ENCODE results near the gene KCNIP4. TPM values are rescaled to one million over a fixed set of nuclear protein-coding genes. Genes with fewer than 3 reads are reported as not detected.

The KCNIP4 gene
- total RNA-seq, 4 donors from 2014 or later, result 0.19 TPM; not detected in 3

- DNase-seq, result no peak
- H3K27me3 ChIP-seq, result peaks cover 0 to 5% (median 0%) of the 10 kb centered on the region in 4 donors
- no peaks in the 10 kb centered on the region for H3K36me3 ChIP-seq
- H3K27ac ChIP-seq, result no peak overlapping the region
- intact Hi-C loops (cut with DNase I), result no loop called here
- no peak overlapping the region for H3K4me3 ChIP-seq
- TF ChIP-seq CTCF (IDR thresholded peaks at IDR 0.05) (peak in 3 of 6 experiments; percentile 18 to 48 (median 28)), POLR2A (IDR thresholded peaks at IDR 0.05) (no peak)
- 35 to 42% methylated on average over 9 of the region's 9 CpGs for WGBS, 2 donors
- H3K4me1 ChIP-seq, result peaks cover 0 to 11% (median 0%) of the 10 kb centered on the region in 3 donors
- no peaks in the 10 kb centered on the region for H3K9me3 ChIP-seq
Observed at GRCh38 chr4:21469438-21470300, 478.9 kb downstream of the KCNIP4 start.

GRCh38 chr4:21467551-21467950 is 481.0 kb downstream of the KCNIP4 start:
- intact Hi-C loops (cut with DNase I), result no loop called here
- Histone ChIP-seq H3K4me1 (peaks cover 0 to 11% (median 0%) of the 10 kb centered on the region in 3 donors), H3K36me3 (no peaks in the 10 kb centered on the region), H3K9me3 (no peaks in the 10 kb centered on the region), H3K27ac (no peak overlapping the region), H3K27me3 (peaks cover 0 to 5% (median 0%) of the 10 kb centered on the region in 4 donors), H3K4me3 (no peak overlapping the region)
- WGBS, 2 donors, result 59 to 63% methylated on average over 4 of the region's 4 CpGs
- DNase-seq, result no peak
- TF ChIP-seq CTCF (IDR thresholded peaks at IDR 0.05) (no peak), POLR2A (IDR thresholded peaks at IDR 0.05) (no peak)

GRCh38 chr4:21457086-21457840 is 491.3 kb downstream of the KCNIP4 start:
- H3K9me3 ChIP-seq, result no peaks in the 10 kb centered on the region
- DNase-seq, result no peak
- H3K4me3 ChIP-seq, result no peak overlapping the region
- intact Hi-C loops (cut with DNase I), result no loop called here
- no peaks in the 10 kb centered on the region for H3K36me3 ChIP-seq
- H3K27ac ChIP-seq, result no peak overlapping the region
- WGBS, 2 donors, result 42 to 54% methylated on average over 6 of the region's 6 CpGs
- H3K4me1 ChIP-seq, result no peaks in the 10 kb centered on the region
- no peak for TF ChIP-seq CTCF (IDR thresholded peaks at IDR 0.05)
- no peak for TF ChIP-seq POLR2A (IDR thresholded peaks at IDR 0.05)
- H3K27me3 ChIP-seq, result no peaks in the 10 kb centered on the region

GRCh38 chr4:21454831-21455230 is 493.7 kb downstream of the KCNIP4 start:
- DNase-seq, result no peak
- no peaks in the 10 kb centered on the region for H3K9me3 ChIP-seq
- no peaks in the 10 kb centered on the region for H3K4me1 ChIP-seq
- no peak overlapping the region for H3K4me3 ChIP-seq
- TF ChIP-seq POLR2A (IDR thresholded peaks at IDR 0.05) (no peak), CTCF (IDR thresholded peaks at IDR 0.05) (no peak)
- 21 to 73% methylated on average over 1 of the region's 1 CpG for WGBS, 2 donors
- no peaks in the 10 kb centered on the region for H3K36me3 ChIP-seq
- intact Hi-C loops (cut with DNase I), result no loop called here
- no peak overlapping the region for H3K27ac ChIP-seq
- H3K27me3 ChIP-seq, result no peaks in the 10 kb centered on the region

- H3K27ac ChIP-seq, result no peak overlapping the region
- no peaks in the 10 kb centered on the region for H3K36me3 ChIP-seq
- no peak overlapping the region for H3K4me3 ChIP-seq
- H3K9me3 ChIP-seq, result no peaks in the 10 kb centered on the region
- no peaks in the 10 kb centered on the region for H3K27me3 ChIP-seq
- DNase-seq, result no peak
- no peak for TF ChIP-seq CTCF (IDR thresholded peaks at IDR 0.05)
- TF ChIP-seq POLR2A (IDR thresholded peaks at IDR 0.05), result no peak
- WGBS, 2 donors, result 58 to 68% methylated on average over 4 of the region's 4 CpGs
- intact Hi-C loops (cut with DNase I), result no loop called here
- H3K4me1 ChIP-seq, result no peaks in the 10 kb centered on the region
Observed at GRCh38 chr4:21454201-21454600, 494.4 kb downstream of the KCNIP4 start.
